ACHN (cell line): ENCODE measurements around the gene SOX11.
"Not testable (repeated sequence)": the region's sequence is repeated elsewhere in the genome, so short reads cannot be mapped to it uniquely, and the experiment has no call there.

Experiments
- DNase-seq: peaks from one replicate; pipeline ENCODE4 v3.0.0-alpha.2; 2015
- in situ Hi-C: cut with HindIII; loops from 2 replicates; pipeline ENCODE4 v1.10.0; 2017; ENCODE audit warnings: low sequenced_read_pairs, low pct_ligation_motif_present, low pct_unique_long_range_greater_than_20kb

The SOX11 gene

DNA sequence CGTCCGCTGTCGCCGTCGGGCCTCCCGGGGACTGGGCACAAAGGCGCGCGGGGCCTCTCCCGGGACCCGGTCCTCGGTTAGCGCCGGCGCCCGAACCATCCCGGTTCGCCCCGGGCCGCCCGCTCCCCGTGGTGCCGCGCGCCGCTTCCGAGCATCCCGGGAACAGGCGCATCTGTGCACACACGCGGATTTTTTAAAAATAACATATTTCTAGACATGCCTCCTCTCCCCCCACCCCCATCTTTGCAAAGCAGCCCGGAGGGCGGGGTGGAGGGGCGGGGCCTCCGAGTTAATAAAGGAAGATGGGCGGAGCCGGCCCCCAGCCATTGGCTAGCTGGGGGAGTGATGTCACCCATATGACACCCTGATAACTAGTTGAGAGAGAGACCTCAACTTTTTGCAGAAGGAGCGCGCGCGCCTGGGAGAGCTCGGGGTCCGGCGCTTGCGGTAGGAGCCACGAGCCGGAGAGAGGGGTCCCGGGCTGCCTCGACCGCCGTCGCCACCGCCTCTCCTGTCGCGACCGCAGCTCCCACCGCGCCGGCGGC is at the start of gene SOX11:
Gene SOX11, plus strand, starts transcription at position 400 of the 545 bp plus-strand sequence. CDS start 338 bp downstream, outside the sequence.
- in situ Hi-C loops = no loop called here
- DNase-seq = no peak

DNA sequence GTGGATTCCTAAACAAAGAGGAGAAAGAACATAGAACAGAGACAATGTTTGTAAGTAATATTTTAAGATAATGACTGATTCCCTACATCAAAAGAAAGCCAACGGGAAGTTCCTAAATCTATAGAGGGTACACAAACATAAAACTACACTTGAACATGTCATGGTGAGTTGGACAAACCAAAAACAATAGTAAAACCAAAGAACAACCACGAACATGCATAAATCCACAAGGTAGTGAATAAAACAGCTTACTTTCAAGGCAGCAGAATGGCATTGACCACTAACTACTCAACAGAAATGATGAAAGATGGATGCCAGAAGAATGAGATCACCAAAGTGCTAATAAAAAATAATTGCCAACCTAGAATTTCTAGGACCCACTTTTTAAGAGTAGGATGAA is 39.5 kb upstream of the SOX11 start:
- in situ Hi-C loops, DNase-seq: not testable (repeated sequence)

DNA sequence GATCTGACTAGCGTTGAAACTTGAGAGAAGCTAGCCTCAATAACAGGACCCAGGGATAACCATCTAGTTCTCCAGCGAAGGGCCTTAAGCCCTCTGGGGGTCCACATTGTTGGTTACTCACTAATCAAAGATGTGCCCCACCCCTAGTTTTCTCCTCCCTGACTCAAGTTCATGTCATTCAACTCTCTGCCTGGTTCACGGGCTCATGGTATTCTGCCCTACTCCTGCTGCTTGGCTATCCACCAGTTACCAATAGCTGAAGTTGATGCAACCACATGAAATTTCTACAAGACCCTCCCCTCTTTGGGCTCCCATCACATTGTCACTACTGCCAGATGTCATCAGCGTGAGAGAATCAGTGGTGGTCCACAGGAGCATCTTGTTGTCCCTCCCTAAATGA is 38.4 kb upstream of the SOX11 start:
- DNase-seq, in situ Hi-C loops: not testable (repeated sequence)

DNA sequence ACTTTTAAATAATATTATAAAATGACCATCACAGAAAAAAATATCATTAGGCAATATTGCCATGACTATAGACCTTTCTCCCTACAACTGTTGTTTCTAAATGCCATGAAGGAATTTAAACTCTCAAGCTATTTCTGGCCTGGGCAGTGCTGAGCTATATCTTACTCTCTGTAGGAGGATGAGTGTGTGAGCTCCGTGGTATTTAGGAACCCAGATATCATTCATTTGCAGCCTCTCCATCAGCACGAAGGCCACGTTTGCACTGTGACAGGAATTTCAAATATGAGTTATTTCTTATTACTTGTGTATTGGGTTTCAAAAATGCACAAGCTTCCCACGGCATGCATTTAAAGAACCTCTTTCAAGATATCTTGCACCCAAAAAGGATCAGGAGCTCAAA is 35.0 kb upstream of the SOX11 start:
- in situ Hi-C loops = no loop called here
- DNase-seq = no peak

DNA sequence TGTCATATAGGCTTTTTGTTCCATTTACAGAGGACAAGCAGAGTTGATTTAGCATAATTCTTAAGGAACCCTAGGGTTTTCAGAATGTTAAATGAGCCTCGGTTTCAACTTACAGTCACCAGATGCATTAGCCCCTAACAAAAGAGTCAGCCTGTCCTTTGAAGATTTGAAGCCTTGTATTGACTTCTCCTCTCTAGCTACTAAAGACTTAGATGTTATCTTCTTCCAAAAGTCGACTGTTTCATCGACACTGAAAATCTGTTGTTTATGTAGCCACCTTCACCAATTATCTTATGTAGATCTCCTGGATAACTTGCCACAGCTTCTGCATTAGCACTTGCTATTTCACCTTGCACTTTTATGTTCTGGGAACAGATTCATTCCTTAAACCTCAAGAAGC is 31.6 kb upstream of the SOX11 start:
- in situ Hi-C loops = no loop called here
- DNase-seq = no peak

DNA sequence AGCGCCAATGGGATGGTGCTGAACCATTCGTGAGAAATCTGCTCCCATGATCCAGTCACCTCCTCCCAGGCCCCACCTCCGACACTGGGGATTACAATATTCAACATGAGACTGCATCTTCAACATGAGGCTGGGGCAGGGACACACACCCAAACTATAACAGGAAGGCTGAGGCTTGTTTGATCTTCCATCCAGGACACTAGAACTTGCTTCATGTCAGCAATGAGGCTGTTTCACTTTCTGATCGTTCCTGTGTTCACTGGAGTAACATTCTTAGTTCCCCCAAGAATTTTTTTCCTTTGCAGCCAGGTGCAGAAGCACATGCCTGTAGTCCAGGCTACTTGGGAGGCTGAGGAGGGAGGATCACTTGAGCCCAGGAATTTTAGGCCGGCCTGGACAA is 30.8 kb upstream of the SOX11 start:
- in situ Hi-C loops = no loop called here
- no peak for DNase-seq

DNA sequence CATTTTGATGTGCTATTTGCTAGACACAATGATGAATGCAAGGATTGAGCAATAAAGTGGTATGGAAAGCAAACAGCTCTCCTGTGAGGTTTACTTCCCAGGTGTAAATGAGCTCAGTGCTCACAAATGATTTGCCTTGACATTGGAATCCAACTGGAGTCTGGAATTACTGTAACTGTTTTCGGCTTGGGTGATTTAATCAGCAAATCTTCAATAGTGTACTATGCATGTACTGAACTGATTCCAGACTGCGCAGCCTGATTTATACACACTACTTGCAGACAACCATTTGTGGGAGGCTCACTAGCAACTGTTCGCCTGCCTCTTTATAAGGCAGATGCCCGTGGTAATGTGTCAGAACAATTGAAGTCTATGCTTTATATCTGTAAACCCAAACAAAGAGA is 27.9 kb upstream of the SOX11 start:
- in situ Hi-C loops = no loop called here
- no peak for DNase-seq

DNA sequence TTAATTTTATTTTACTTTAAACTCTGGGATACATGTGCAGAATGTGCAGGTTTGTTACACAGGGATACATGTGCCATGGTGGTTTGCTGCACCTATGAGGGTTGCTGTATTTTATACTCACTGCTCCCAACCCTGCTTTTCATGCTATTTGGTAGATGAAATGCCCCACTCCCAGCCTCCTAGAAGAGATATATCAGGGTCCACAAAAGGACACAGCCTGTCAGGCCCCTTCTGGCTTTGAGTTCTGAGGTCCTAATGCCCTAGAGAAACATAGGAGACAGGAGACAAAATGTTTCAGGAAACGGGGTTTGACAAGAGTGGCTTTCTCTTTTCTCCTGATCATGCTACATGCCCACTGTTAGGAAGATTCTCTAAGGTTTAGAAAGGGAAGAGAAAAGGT is 27.1 kb upstream of the SOX11 start:
- no peak for DNase-seq
- in situ Hi-C loops = no loop called here

DNA sequence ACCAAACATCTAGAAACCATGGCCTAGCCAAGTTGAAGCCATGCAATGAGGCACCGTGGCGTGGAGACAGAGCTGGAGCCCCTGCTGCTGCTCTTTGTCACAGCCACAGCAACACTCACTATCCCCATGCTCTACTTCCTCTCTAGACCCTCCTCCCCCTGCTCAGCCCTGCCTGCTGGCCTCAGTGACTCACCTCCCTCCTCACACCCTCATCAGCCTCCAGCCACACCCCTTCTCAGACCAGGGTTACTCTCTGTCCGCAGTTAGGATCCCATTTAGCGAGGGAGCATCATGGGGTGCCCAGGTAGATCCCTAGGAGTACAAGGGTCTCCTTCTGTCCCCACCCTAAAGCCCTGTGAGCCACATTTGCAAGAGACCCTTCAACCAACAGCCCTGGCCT is 25.4 kb upstream of the SOX11 start:
- DNase-seq = no peak
- in situ Hi-C loops = no loop called here

DNA sequence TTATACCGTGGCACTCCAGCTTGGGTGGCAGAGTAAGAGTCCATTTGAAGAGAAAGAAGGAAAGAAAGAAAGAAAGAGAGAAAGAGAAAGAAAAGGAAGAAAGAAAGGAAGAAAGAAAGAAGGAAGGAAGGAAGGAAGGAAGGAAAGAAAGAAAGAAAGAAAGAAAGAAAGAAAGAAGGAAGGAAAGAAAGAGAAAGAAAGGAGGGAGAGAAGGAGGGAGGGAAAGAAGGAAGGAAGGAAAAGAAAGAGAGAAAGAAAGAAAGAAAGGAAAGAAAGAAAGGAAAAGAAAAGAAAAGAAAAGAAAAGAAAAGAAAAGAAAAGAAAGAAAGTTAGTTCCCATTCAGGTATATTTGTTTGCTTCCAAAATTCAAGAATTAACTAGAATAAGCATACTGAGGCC is 24.5 kb upstream of the SOX11 start:
- in situ Hi-C loops, DNase-seq: not testable (repeated sequence)

DNA sequence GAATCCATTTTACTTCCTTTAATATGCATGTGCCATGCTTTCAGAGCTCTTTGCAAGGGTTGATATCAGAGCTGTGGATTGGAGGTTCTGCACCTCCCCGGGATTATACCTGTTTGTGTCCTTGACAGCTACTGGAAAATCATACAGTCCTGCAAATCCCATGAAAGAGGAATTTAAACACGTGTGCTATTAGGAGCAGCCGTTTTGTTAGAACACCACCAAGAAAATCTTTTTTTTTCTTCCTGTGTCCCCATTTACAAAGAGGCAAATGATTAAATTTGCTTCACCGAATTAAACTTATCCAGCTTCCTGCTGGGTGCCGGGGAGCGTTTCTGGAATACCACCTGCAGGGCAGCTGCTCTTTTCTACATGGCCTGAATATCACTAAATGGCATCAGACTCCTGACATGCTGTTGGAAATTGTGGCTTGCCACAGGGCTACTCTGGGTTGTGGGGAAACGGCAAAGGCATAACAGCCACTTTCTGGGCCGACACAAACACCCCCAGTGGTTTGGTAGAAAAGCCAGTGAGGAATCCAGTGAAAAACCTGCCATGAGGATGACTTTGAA is 23.4 kb upstream of the SOX11 start:
- no peak for DNase-seq
- in situ Hi-C loops = no loop called here

DNA sequence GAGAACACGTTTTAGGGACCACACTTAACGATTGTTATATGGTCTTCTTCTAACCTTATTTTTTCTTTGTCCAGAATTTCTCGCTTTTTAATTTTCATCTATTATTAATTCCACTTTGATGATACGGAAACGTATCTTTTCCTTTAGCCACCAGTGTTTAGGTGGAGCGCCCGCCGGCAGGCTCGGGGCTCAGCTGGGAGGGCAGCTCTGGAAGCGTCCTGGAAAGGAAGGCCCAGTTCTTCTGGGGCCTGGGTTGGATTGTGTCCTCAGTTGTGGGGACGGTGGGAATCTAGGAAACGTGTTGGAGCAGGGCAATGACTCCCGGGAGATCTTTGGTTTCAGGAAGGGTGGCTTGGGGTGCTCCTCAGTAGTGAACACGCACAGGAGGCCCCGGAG is 19.4 kb upstream of the SOX11 start:
- DNase-seq = no peak
- in situ Hi-C loops = no loop called here

DNA sequence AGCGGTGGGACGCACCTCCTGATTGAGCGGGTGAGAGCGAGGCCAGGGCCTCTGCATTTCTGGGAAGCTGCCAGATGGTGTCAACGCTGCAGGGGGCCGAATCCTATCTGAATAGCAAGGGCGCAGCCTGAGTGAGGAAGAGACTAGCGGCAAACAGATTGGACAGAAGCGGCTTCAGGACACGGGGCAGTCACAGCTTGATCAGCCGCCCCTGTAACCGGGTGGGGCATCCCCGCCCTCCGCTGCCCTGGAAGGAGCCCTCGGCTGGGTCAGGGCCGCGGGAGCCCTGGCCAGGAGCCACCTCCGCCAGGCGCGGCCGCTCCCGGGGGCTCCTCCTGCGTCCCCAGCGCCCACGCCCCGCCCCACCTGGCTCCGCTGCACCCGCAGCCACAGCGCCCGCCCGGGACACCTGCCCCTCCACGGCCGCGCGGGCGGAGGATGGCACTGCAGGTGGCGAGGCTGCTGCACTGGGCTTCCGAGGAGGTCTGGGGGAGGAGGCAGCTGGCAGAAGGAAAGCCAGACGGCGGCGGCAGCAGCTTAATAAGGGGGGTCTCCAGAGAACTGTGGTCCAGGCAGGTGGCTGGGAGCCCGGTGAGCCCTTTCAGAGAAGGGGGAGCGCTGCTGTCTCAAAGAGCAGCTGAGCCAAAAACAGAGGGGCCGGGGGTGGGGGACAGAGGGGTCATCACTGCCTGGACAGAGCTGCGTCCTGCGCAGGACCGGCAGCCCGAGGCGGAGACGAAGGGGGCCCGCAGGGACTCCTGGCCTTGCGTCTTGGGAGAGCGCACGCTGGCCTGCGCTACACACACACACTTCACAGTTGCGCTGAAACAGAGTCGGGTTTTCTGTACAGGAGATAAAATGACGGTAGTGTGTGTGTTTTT is 18.8 kb upstream of the SOX11 start:
- in situ Hi-C loops = no loop called here
- DNase-seq = no peak

DNA sequence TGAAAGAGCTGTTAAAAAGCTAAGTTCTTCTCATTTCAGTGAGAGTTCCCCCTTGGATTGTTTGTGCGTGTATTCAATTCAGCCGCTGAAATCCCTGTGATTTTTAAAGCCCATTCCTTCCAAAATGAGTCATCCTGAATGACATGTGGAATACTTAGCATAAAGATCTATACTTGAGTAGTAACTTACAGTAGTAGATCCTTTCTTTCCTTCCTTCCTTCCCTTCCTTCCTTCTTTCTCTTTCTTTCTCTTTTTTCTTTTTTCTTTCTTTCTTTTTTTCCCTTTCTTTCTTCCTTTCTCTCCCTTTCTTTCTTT is 18.2 kb upstream of the SOX11 start:
- in situ Hi-C loops = no loop called here

DNA sequence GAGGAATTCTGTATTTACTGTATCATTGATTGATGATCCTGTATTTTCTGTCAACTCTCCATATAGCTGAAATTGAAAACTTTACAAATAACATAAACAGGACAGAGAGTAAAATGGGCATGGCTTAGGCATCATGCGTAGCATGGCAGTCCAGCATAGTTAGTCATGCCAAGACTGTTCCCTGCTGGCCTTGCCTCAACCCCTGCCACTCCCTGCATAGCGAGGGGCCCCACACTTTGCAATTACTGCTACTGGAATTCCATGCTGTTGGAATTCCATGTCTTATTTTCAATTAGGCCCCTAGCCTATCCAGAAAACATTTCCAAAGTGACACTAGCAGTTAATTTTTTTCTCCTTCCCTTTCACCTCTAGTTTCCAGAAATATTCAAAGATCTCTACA is 15.1 kb upstream of the SOX11 start:
- in situ Hi-C loops = no loop called here
- no peak for DNase-seq

More for the DNA sequence above, 18.2 kb upstream of the SOX11 start:
- DNase-seq = no peak

DNA sequence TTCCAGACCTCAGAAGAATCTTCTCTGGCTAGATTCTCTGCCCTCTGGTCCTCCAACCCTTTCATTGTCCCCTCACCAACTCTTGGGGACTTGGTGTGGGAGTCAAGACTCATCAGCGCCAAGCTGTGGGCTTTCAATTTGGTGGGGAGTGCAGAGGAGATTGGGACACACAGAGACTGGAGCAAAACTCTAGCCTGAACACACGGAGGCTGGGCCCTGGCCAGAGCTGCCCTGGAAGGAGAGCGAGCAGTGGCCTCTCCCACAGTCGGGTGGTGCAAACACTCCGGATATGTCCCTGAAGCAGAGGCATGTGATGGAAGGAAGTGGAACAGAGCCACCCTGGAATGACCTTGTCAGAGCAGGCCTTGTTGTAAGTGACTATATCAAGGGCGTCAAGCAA is 8.7 kb upstream of the SOX11 start:
- in situ Hi-C loops = no loop called here
- no peak for DNase-seq

DNA sequence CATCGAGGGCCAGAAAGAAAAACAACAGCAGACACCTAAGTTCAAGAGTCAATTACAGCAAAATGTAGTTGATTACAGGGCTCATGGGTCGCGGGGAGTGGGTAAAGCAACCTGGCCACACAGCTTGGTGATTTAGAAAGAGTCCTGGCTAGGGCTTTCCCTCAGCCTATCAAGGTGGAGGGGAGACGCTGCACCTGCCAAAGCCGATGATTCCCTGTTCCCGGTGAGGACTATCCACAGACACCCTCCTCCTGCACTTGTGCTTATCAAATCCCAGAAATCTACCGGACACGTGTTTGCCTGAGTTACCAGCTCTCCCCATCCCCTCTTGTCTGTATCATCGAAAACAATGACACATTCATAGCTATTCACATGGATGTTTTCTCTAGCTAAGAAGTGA is 7.0 kb upstream of the SOX11 start:
- in situ Hi-C loops = no loop called here
- no peak for DNase-seq

DNA sequence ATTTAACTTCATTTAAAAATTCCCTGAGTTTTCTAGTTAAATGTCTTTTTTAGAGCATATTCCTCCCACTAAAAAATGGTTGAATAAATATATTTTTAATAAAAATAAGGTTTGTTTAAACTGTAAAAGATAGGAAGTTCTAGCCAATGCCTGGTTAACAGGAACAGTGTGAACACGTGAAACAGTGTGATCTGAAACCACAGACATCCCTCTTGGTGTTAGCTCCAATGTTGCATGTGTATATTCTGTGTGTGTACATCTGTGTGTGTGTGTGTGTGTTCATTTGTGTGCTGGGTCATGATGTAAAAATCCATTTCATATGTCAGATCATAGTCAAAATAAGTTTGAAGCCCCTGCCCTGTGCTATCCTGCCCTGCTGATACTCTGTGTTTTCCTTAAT is 6.1 kb upstream of the SOX11 start:
- in situ Hi-C loops = no loop called here

DNA sequence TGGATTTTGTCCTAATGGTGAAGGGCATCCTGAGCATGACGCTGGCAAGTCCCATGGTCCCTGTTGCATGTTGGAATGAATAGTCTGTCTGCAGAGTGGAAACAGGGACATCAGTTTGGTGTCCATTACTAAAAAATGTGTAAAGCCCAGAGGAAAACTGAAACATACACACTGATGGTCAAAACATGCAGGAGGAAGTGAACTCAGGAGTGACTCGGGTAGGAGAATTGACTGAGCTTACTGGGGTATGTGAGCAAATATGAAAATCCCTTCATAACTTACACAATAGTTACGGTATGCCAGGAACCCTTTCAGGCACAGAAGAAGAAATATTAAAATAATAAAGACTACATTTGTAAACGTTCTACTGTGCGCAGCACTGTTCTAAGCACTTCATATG is 5.6 kb upstream of the SOX11 start:
- in situ Hi-C loops = no loop called here
- DNase-seq = no peak

More for the DNA sequence above, 6.1 kb upstream of the SOX11 start:
- DNase-seq = no peak

DNA sequence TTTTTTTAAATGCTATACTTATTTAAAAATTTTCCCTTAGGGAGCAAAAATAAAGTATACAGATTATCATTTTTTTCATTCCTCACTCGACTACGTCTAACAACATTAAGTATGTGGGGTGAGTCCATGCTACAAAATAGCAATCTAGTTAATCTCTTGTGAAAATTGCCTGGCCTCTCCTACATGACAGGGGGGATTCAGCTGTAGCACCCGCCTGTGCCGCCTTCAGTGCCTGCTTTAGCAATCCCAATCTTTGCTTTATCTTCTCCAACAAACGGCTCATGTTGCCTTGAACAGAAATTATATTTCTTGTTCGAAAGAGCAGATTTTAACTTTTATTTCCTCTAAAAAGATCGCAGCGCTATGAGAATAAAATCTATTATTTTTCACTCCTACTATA is 2.4 kb upstream of the SOX11 start:
- in situ Hi-C loops = no loop called here
- DNase-seq = no peak
